T-cell (primary cell): ENCODE measurements around the gene RNU7-1. TPM values are rescaled to one million over a fixed set of nuclear protein-coding genes. Genes with fewer than 3 reads are reported as not detected.

ENCODE experiments used
- ATAC-seq, 4 experiments: fragments of 200-7000 bp in 3 of 4; fragments of 150-1000 bp in 1 of 4; cut with Tn5 transposase; replicated peaks in 1 of 4; 1 replicate in 3 of 4; 2 replicates in 1 of 4; pipeline ENCODE4 v1.10.0; 2021; ENCODE audit warnings: moderate library complexity in 3 of 4, mild to moderate bottlenecking in 2 of 4, moderate number of reproducible peaks in 1 of 4
- CTCF ChIA-PET, 2 donors: fragments of 300-600 bp; sonication (Branson Sonifier 250); formaldehyde crosslinking; loops; one replicate each; lab custom pipeline; 2022; ENCODE audit warnings: antibody characterized with exemption in 2 of 2; lab: Charles Lee
- POLR2A ChIA-PET, 2 donors: fragments of 300-600 bp; sonication (Branson Sonifier 250); formaldehyde crosslinking; loops; one replicate each; lab custom pipeline; 2022; ENCODE audit warnings: antibody characterized with exemption in 2 of 2; lab: Charles Lee
- DNase-seq, 35 experiments: peaks; one replicate each; pipeline versions ENCODE4 v3.0.0 to v3.0.0-alpha.2; 2013 to 2023
- H3K27ac ChIP-seq: one replicate; pipeline ENCODE4 v1.5.1; 2013; ENCODE audit warnings: low read length
- H3K27me3 ChIP-seq, 2 experiments: replicated peaks in 1 of 2; 1 replicate in 1 of 2; 2 replicates in 1 of 2; pipeline versions ENCODE4 v1.6.1 to v1.7.0; 2013; ENCODE audit warnings: low read length in 1 of 2, mixed read lengths in 1 of 2; ENCODE audit not compliant: control insufficient read depth in 2 of 2, insufficient read depth in 2 of 2; ENCODE audit errors: extremely low read depth in 1 of 2
- H3K36me3 ChIP-seq, 2 donors: 1 replicate in 1 of 2; 2 replicates in 1 of 2; pipeline versions ENCODE4 v1.6.1 to v1.7.0; 2013; ENCODE audit warnings: low read length in 1 of 2; ENCODE audit not compliant: control insufficient read depth in 2 of 2, insufficient read depth in 1 of 2; ENCODE audit errors: extremely low read depth in 1 of 2
- H3K4me1 ChIP-seq, 2 experiments: 1 replicate in 1 of 2; 2 replicates in 1 of 2; pipeline versions ENCODE4 v1.6.1 to v1.7.0; 2013; ENCODE audit warnings: low read length in 2 of 2, mixed read lengths in 1 of 2; ENCODE audit not compliant: insufficient read depth in 2 of 2, control insufficient read depth in 1 of 2; ENCODE audit errors: extremely low read depth in 1 of 2
- H3K4me3 ChIP-seq, 2 donors: 1 replicate in 1 of 2; 2 replicates in 1 of 2; pipeline versions ENCODE4 v1.5.1 to v1.7.0; 2013; ENCODE audit warnings: mild to moderate bottlenecking in 2 of 2, low read length in 1 of 2, moderate library complexity in 1 of 2; ENCODE audit not compliant: control insufficient read depth in 1 of 2; ENCODE audit errors: extremely low read depth in 1 of 2
- H3K9me3 ChIP-seq: 2 replicates; pipeline ENCODE4 v1.7.0; 2013
- H3K27ac Mint-ChIP-seq, 2 donors: one replicate each; pipeline ENCODE4 v1.8.0; 2020 to 2021; ENCODE audit warnings: mild to moderate bottlenecking in 2 of 2, mixed read lengths in 2 of 2
- H3K27me3 Mint-ChIP-seq, 2 donors: one replicate each; pipeline ENCODE4 v1.8.0; 2021 to 2022; ENCODE audit warnings: mixed read lengths in 2 of 2
- H3K36me3 Mint-ChIP-seq: one replicate; pipeline ENCODE4 v1.8.0; 2021; ENCODE audit warnings: mixed read lengths
- H3K4me1 Mint-ChIP-seq, 3 donors: one replicate each; pipeline ENCODE4 v1.8.0; 2020 to 2022; ENCODE audit warnings: mixed read lengths in 3 of 3, mild to moderate bottlenecking in 1 of 3
- H3K4me3 Mint-ChIP-seq, 3 donors: one replicate each; pipeline ENCODE4 v1.8.0; 2020 to 2022; ENCODE audit warnings: mild to moderate bottlenecking in 3 of 3, mixed read lengths in 3 of 3, moderate library complexity in 3 of 3
- H3K9me3 Mint-ChIP-seq, 3 donors: one replicate each; pipeline ENCODE4 v1.8.0; 2020 to 2022; ENCODE audit warnings: mixed read lengths in 3 of 3
- WGBS: methylation state at CpG from one replicate; pipeline ENCODE4 v1.1.5; 2013; ENCODE audit warnings: missing lambda C conversion rate; ENCODE audit not compliant: insufficient coverage; 5-methylcytosine and 5-hydroxymethylcytosine counted together
- total RNA-seq, 35 experiments: library from RNA in 6 of 35; stranded (reverse) in 6 of 35; fragments of 120-200 nt in 1 of 35; gene quantifications; one replicate each; pipeline versions ENCODE4 v1.2.1 to v1.2.4 and lab custom pipeline; 2013 to 2026

RNU7-1 gene
- total RNA-seq, 5 donors from 2014 or later (not counting 1 experiment from before 2014, with no cell fraction given) = not detected

GRCh38 chr12:6909421-6910145 is 34.0 kb upstream of the RNU7-1 start:
- WGBS = 80% methylated on average over 1 of the region's 4 CpGs
- H3K27me3 Mint-ChIP-seq = no peaks in the 10 kb centered on the region
- no peaks in the 10 kb centered on the region for H3K36me3 Mint-ChIP-seq
- no peak overlapping the region for H3K4me3 Mint-ChIP-seq
- ChIA-PET CTCF (no interaction called here), POLR2A (interaction anchor here (0.5 to 0.7 kb wide), 2 partner anchors 17 to 1135 kb away, joined by 3 to 5 read pairs; no protein-coding TSS in a partner anchor)
- peaks cover 13 to 16% (median 16%) of the 10 kb centered on the region in 3 donors for H3K4me1 Mint-ChIP-seq
- no peaks in the 10 kb centered on the region for H3K27me3 ChIP-seq
- H3K4me3 ChIP-seq = no peak overlapping the region
- no peaks in the 10 kb centered on the region for H3K9me3 ChIP-seq
- no peak overlapping the region for H3K27ac Mint-ChIP-seq
- H3K36me3 ChIP-seq = no peaks in the 10 kb centered on the region
- H3K4me1 ChIP-seq = peaks cover 2 to 23% of the 10 kb centered on the region in 2 experiments
- ATAC-seq (no peak), DNase-seq (no peak)
- no peak overlapping the region for H3K27ac ChIP-seq
- H3K9me3 Mint-ChIP-seq = no peaks in the 10 kb centered on the region

GRCh38 chr12:6912164-6912935 is 31.3 kb upstream of the RNU7-1 start:
- ChIA-PET POLR2A (interaction anchor here (0.6 to 0.9 kb wide), 3 partner anchors 8 to 1017 kb away, joined by 4 read pairs; partner anchors contain the start of gene LRRC23 (in 1 of the 2)), CTCF (no interaction called here)
- Histone ChIP-seq H3K27ac (no peak overlapping the region), H3K36me3 (peaks cover 0 to 10% of the 10 kb centered on the region in 2 donors), H3K27me3 (no peaks in the 10 kb centered on the region), H3K4me1 (peaks cover 4 to 28% of the 10 kb centered on the region in 2 experiments), H3K9me3 (no peaks in the 10 kb centered on the region), H3K4me3 (no peak overlapping the region)
- Mint-ChIP-seq H3K27ac (peak overlapping the region; percentile 88 to 90), H3K4me1 (peaks cover 30 to 40% (median 30%) of the 10 kb centered on the region in 3 donors), H3K4me3 (peak overlapping the region in 1 of 3 donors; percentile 98), H3K9me3 (no peaks in the 10 kb centered on the region), H3K27me3 (no peaks in the 10 kb centered on the region), H3K36me3 (peaks cover 7% of the 10 kb centered on the region)
- WGBS = 94% methylated on average over 13 of the region's 15 CpGs
- ATAC-seq = no peak
- no peak for DNase-seq

GRCh38 chr12:6914246-6914946 is 29.2 kb upstream of the RNU7-1 start, which contains the start of gene ENO2:
Gene ENO2 (plus strand): TSS chr12:6914580. CDS start chr12:6915833, 1,253 bp downstream.
- ChIA-PET POLR2A (interaction anchor here in 1 of 2 donors (0.6 to 1.2 kb wide), 3 partner anchors 44 to 214 kb away, joined by 3 to 4 read pairs (median 4); partner anchors contain the start of gene CDCA3), CTCF (interaction anchor here in 1 of 2 donors (0.6 to 0.9 kb wide), 4 partner anchors 41 to 275 kb away, joined by 3 to 4 read pairs (median 4); partner anchors contain the start of genes PEX5 and SPSB2)
- Histone ChIP-seq H3K27me3 (no peaks in the 10 kb centered on the region), H3K4me3 (peak within 1 kb of the TSS; percentile 62 to 65), H3K27ac (peak within 1 kb of the TSS; percentile 86), H3K36me3 (peaks cover 0 to 15% of the 10 kb centered on the region in 2 donors), H3K9me3 (no peaks in the 10 kb centered on the region), H3K4me1 (peaks cover 4 to 28% of the 10 kb centered on the region in 2 experiments)
- Mint-ChIP-seq H3K27ac (peak within 1 kb of the TSS; percentile 91 to 95), H3K4me1 (peaks cover 30 to 40% (median 33%) of the 10 kb centered on the region in 3 donors), H3K36me3 (peaks cover 14% of the 10 kb centered on the region), H3K4me3 (peak within 1 kb of the TSS; percentile 89 to 98 (median 92)), H3K27me3 (no peaks in the 10 kb centered on the region), H3K9me3 (no peaks in the 10 kb centered on the region)
- DNase-seq = peak; percentile 61 to 91 (median 78)
- ATAC-seq = peak; percentile 93 to 96 (median 96)
- under 1% methylated on average over 62 of the region's 68 CpGs for WGBS

GRCh38 chr12:6914947-6915788 is 28.4 kb upstream of the RNU7-1 start:
- peaks cover 0 to 18% of the 10 kb centered on the region in 2 donors for H3K36me3 ChIP-seq
- 29% methylated on average over 1 of the region's 29 CpGs for WGBS
- Mint-ChIP-seq H3K9me3 (no peaks in the 10 kb centered on the region), H3K36me3 (peaks cover 21% of the 10 kb centered on the region), H3K4me1 (peaks cover 32 to 44% (median 40%) of the 10 kb centered on the region in 3 donors), H3K27me3 (no peaks in the 10 kb centered on the region), H3K27ac (peak overlapping the region; percentile 91 to 95), H3K4me3 (peak overlapping the region; percentile 89 to 98 (median 92))
- no peaks in the 10 kb centered on the region for H3K27me3 ChIP-seq
- ATAC-seq = no peak
- H3K9me3 ChIP-seq = no peaks in the 10 kb centered on the region
- peak overlapping the region; percentile 54 to 65 for H3K4me3 ChIP-seq
- DNase-seq = no peak
- peak overlapping the region; percentile 61 for H3K27ac ChIP-seq
- peaks cover 4 to 28% of the 10 kb centered on the region in 2 experiments for H3K4me1 ChIP-seq
- ChIA-PET POLR2A (interaction anchor here in 1 of 2 donors (0.6 to 1.2 kb wide), 2 partner anchors 64 to 215 kb away, joined by 3 to 4 read pairs; partner anchors contain the start of gene CDCA3), CTCF (no interaction called here)

DNA sequence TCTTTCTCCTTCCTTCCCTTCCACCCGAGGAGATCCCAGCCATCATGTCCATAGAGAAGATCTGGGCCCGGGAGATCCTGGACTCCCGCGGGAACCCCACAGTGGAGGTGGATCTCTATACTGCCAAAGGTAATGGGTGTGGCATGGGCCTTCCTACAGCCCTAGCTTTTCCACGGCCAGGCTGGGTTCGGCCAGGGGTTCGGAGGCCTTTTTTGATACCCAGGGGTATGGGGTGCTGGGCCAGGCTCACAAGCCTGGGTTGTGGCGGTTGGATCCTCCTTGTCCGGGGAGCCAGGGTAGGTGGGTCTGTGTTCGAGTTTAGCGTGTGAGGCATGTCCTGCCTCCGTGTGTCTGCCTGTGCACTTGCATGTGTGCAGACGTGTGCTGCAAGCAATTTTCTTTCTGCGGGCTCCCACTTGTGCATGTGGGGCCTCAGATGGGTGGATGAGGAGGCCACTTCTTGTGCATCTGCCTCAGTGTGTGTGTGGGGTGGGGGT is 27.8 kb upstream of the RNU7-1 start:
- DNase-seq (no peak), ATAC-seq (no peak)
- peaks cover 0 to 18% of the 10 kb centered on the region in 2 donors for H3K36me3 ChIP-seq
- no peak overlapping the region for H3K27ac ChIP-seq
- peaks cover 32 to 44% (median 40%) of the 10 kb centered on the region in 3 donors for H3K4me1 Mint-ChIP-seq
- H3K4me1 ChIP-seq = peaks cover 4 to 28% of the 10 kb centered on the region in 2 experiments
- H3K27ac Mint-ChIP-seq = peak overlapping the region; percentile 91 to 95
- ChIA-PET POLR2A (no interaction called here), CTCF (interaction anchor here in 1 of 2 donors (0.6 kb wide), 1 partner anchor 10 kb away, joined by 4 read pairs; no protein-coding TSS in a partner anchor)
- H3K27me3 Mint-ChIP-seq = no peaks in the 10 kb centered on the region
- H3K9me3 ChIP-seq = no peaks in the 10 kb centered on the region
- H3K36me3 Mint-ChIP-seq = peaks cover 21% of the 10 kb centered on the region
- no peaks in the 10 kb centered on the region for H3K9me3 Mint-ChIP-seq
- 96% methylated on average over 4 of the region's 14 CpGs for WGBS
- peak overlapping the region; percentile 67 to 98 (median 89) for H3K4me3 Mint-ChIP-seq
- no peak overlapping the region for H3K4me3 ChIP-seq
- no peaks in the 10 kb centered on the region for H3K27me3 ChIP-seq
